ENCODE results near the gene ARHGAP8. TPM values are rescaled to one million over a fixed set of nuclear protein-coding genes. Genes with fewer than 3 reads are reported as not detected.

ARHGAP8 gene
- total RNA-seq, 1 donor from 2014 or later = 38.1 TPM

- no peak overlapping the region for H3K4me3 ChIP-seq (ENCODE audit: low read depth, low read length)
- TF ChIP-seq CTCF (conservative IDR thresholded peaks at IDR 0.05; ENCODE audit: low read depth, low read length) = no peak
- DNase-seq (ENCODE audit: low read depth) = no peak
These were observed 44.6 kb upstream of the ARHGAP8 start for GRCh38 chr22:44707752-44708151.

GRCh38 chr22:44709881-44710392 lies 42.4 kb upstream of the ARHGAP8 start:
- TF ChIP-seq CTCF (conservative IDR thresholded peaks at IDR 0.05; ENCODE audit: low read depth, low read length) = no peak
- DNase-seq (ENCODE audit: low read depth) = no peak
- H3K4me3 ChIP-seq (ENCODE audit: low read depth, low read length) = no peak overlapping the region

GRCh38 chr22:44710474-44711240 lies 41.7 kb upstream of the ARHGAP8 start:
- no peak for DNase-seq (ENCODE audit: low read depth)
- TF ChIP-seq CTCF (conservative IDR thresholded peaks at IDR 0.05; ENCODE audit: low read depth, low read length) = no peak
- H3K4me3 ChIP-seq (ENCODE audit: low read depth, low read length) = no peak overlapping the region

GRCh38 chr22:44711241-44711560 lies 41.2 kb upstream of the ARHGAP8 start:
- TF ChIP-seq CTCF (conservative IDR thresholded peaks at IDR 0.05; ENCODE audit: low read depth, low read length) = no peak
- H3K4me3 ChIP-seq (ENCODE audit: low read depth, low read length) = no peak overlapping the region
- DNase-seq (ENCODE audit: low read depth) = no peak

- no peak for DNase-seq (ENCODE audit: low read depth)
- H3K4me3 ChIP-seq (ENCODE audit: low read depth, low read length) = no peak overlapping the region
- no peak for TF ChIP-seq CTCF (conservative IDR thresholded peaks at IDR 0.05; ENCODE audit: low read depth, low read length)
These were observed 40.5 kb upstream of the ARHGAP8 start for GRCh38 chr22:44711690-44712555.

- no peak for DNase-seq (ENCODE audit: low read depth)
- TF ChIP-seq CTCF (conservative IDR thresholded peaks at IDR 0.05; ENCODE audit: low read depth, low read length) = no peak
- no peak overlapping the region for H3K4me3 ChIP-seq (ENCODE audit: low read depth, low read length)
These were observed 39.4 kb upstream of the ARHGAP8 start for GRCh38 chr22:44712962-44713361.

All from epithelial cell of proximal tubule (primary cell).